Endodermal cell (in vitro differentiated cells): ENCODE data around the gene ATP7A. TPM values are rescaled to one million over a fixed set of nuclear protein-coding genes. Genes with fewer than 3 reads are reported as not detected.

Experiments
- DNase-seq: peaks from one replicate; pipeline ENCODE4 v3.0.0-alpha.2; 2017
- H3K27ac ChIP-seq: 2 replicates; pipeline ENCODE4 v1.5.1; 2013; ENCODE audit warnings: mild to moderate bottlenecking, low read depth, low read length, moderate library complexity
- H3K27me3 ChIP-seq: 2 replicates; pipeline ENCODE4 v1.6.1; 2013; ENCODE audit warnings: mild to moderate bottlenecking, low read length, moderate library complexity; ENCODE audit not compliant: insufficient read depth, control insufficient read depth, poor library complexity, severe bottlenecking
- H3K36me3 ChIP-seq: 2 replicates; pipeline ENCODE4 v1.7.0; 2013; ENCODE audit warnings: mild to moderate bottlenecking, low read length, moderate library complexity; ENCODE audit not compliant: control insufficient read depth, insufficient read depth
- H3K4me1 ChIP-seq: one replicate; pipeline ENCODE4 v1.7.0; 2013; ENCODE audit warnings: low read length; ENCODE audit not compliant: control insufficient read depth, insufficient read depth
- H3K4me3 ChIP-seq: 2 replicates; pipeline ENCODE4 v1.5.1; 2013; ENCODE audit warnings: mild to moderate bottlenecking, low read length, moderate library complexity
- H3K9ac ChIP-seq: 2 replicates; pipeline ENCODE4 v1.6.1; 2013; ENCODE audit warnings: mild to moderate bottlenecking, low read length, moderate library complexity; ENCODE audit not compliant: poor library complexity, severe bottlenecking; ENCODE audit errors: extremely low read depth
- H3K9me3 ChIP-seq: 2 replicates; pipeline ENCODE4 v1.6.1; 2013; ENCODE audit warnings: mild to moderate bottlenecking, low read length, moderate library complexity; ENCODE audit not compliant: control insufficient read depth
- H3K27ac Mint-ChIP-seq: 2 replicates; pipeline ENCODE4 v1.8.0; 2020; ENCODE audit warnings: mixed read lengths
- H3K27me3 Mint-ChIP-seq: 2 replicates; pipeline ENCODE4 v1.8.0; 2021; ENCODE audit warnings: mild to moderate bottlenecking, mixed read lengths; ENCODE audit not compliant: insufficient read depth
- H3K36me3 Mint-ChIP-seq: 2 replicates; pipeline ENCODE4 v1.8.0; 2020; ENCODE audit warnings: low read depth, mixed read lengths
- H3K4me1 Mint-ChIP-seq: 2 replicates; pipeline ENCODE4 v1.8.0; 2020; ENCODE audit warnings: mixed read lengths
- H3K4me3 Mint-ChIP-seq: 2 replicates; pipeline ENCODE4 v1.8.0; 2020; ENCODE audit warnings: mild to moderate bottlenecking, moderate library complexity, mixed read lengths
- H3K9me3 Mint-ChIP-seq: 2 replicates; pipeline ENCODE4 v1.8.0; 2020; ENCODE audit warnings: mild to moderate bottlenecking, mixed read lengths
- WGBS, 2 experiments: methylation state at CpG; one replicate each; pipeline versions ENCODE4 v1.1.5 to v1.1.7; 2013; ENCODE audit warnings: missing lambda C conversion rate in 2 of 2, mixed read lengths in 1 of 2; ENCODE audit not compliant: insufficient coverage in 1 of 2, insufficient read length in 1 of 2; 5-methylcytosine and 5-hydroxymethylcytosine counted together
- total RNA-seq, 2 donors: library from RNA; stranded (reverse); fragmentation: NEBNext Ultra II Directional in 1 of 2; extraction: Animal tissue kit (Norgen Biotek cat#: 25700) in 1 of 2; gene quantifications; 2 replicates in 1 of 2; 3 replicates in 1 of 2; pipeline ENCODE4 v1.2.1, GENCODE V29; 2021
- TF ChIP-seq, protein P1 (sequence below): fragments of 200-600 bp; sonication (generic); conservative IDR thresholded peaks from 2 replicates; pipeline ENCODE4 v1.5.0; 2021; ENCODE audit warnings: antibody characterized with exemption, mild to moderate bottlenecking

The ATP7A gene
- total RNA-seq, 2 donors from 2014 or later = 4.4 to 5.8 TPM

DNA sequence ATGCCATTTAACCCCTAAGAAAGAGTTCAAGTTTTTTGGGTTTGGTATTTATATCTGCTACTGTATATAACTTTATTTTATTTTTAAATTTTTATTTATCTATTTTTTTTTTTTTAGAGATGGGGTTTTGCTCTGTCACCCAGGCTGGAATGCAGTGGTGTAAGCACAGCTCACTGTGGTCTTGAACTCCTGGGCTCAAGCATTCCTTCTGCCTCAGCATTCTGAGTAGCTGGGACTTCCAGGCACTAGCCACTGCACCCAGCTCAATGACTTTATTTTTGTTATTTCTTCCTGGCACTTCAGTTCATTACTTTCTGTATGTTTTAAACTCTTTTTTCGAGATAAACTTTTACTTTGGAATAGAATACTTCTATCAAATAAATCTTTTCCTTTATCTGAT, 101.4 kb downstream of the ATP7A start:
- H3K9me3 Mint-ChIP-seq = peaks cover 39% of the 10 kb centered on the region
- Histone ChIP-seq H3K4me1 (no peaks in the 10 kb centered on the region), H3K4me3 (no peak overlapping the region), H3K36me3 (no peaks in the 10 kb centered on the region), H3K27ac (no peak overlapping the region), H3K9ac (no peak overlapping the region), H3K9me3 (no peaks in the 10 kb centered on the region), H3K27me3 (no peaks in the 10 kb centered on the region)
- no peak overlapping the region for H3K4me3 Mint-ChIP-seq
- 100% methylated on average over 1 of the region's 1 CpG; no CpG with 5 or more reads in 1 of the 2 experiments for WGBS, 2 experiments
- H3K27ac Mint-ChIP-seq = no peak overlapping the region
- H3K27me3 Mint-ChIP-seq = no peaks in the 10 kb centered on the region
- DNase-seq = no peak
- no peaks in the 10 kb centered on the region for H3K4me1 Mint-ChIP-seq
- TF ChIP-seq, protein P1, sequence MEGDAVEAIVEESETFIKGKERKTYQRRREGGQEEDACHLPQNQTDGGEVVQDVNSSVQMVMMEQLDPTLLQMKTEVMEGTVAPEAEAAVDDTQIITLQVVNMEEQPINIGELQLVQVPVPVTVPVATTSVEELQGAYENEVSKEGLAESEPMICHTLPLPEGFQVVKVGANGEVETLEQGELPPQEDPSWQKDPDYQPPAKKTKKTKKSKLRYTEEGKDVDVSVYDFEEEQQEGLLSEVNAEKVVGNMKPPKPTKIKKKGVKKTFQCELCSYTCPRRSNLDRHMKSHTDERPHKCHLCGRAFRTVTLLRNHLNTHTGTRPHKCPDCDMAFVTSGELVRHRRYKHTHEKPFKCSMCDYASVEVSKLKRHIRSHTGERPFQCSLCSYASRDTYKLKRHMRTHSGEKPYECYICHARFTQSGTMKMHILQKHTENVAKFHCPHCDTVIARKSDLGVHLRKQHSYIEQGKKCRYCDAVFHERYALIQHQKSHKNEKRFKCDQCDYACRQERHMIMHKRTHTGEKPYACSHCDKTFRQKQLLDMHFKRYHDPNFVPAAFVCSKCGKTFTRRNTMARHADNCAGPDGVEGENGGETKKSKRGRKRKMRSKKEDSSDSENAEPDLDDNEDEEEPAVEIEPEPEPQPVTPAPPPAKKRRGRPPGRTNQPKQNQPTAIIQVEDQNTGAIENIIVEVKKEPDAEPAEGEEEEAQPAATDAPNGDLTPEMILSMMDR = no peak
- peaks cover 7% of the 10 kb centered on the region for H3K36me3 Mint-ChIP-seq

- H3K27me3 ChIP-seq = no peaks in the 10 kb centered on the region
- H3K36me3 Mint-ChIP-seq = peaks cover 7% of the 10 kb centered on the region
- H3K9me3 Mint-ChIP-seq = peaks cover 50% of the 10 kb centered on the region
- no peaks in the 10 kb centered on the region for H3K36me3 ChIP-seq
- TF ChIP-seq, protein P1 = no peak
- no peak overlapping the region for H3K27ac ChIP-seq
- no peaks in the 10 kb centered on the region for H3K9me3 ChIP-seq
- H3K9ac ChIP-seq = no peak overlapping the region
- H3K4me1 ChIP-seq = no peaks in the 10 kb centered on the region
- H3K4me1 Mint-ChIP-seq = peaks cover 5% of the 10 kb centered on the region
- 90 to 93% methylated on average over 3 to 11 of the region's 12 CpGs for WGBS, 2 experiments
- DNase-seq = no peak
- no peak overlapping the region for H3K4me3 ChIP-seq
- H3K4me3 Mint-ChIP-seq = no peak overlapping the region
- no peak overlapping the region for H3K27ac Mint-ChIP-seq
- H3K27me3 Mint-ChIP-seq = no peaks in the 10 kb centered on the region
Measured at GRCh38 chrX:78019586-78020483, 109.3 kb downstream of the ATP7A start.

DNA sequence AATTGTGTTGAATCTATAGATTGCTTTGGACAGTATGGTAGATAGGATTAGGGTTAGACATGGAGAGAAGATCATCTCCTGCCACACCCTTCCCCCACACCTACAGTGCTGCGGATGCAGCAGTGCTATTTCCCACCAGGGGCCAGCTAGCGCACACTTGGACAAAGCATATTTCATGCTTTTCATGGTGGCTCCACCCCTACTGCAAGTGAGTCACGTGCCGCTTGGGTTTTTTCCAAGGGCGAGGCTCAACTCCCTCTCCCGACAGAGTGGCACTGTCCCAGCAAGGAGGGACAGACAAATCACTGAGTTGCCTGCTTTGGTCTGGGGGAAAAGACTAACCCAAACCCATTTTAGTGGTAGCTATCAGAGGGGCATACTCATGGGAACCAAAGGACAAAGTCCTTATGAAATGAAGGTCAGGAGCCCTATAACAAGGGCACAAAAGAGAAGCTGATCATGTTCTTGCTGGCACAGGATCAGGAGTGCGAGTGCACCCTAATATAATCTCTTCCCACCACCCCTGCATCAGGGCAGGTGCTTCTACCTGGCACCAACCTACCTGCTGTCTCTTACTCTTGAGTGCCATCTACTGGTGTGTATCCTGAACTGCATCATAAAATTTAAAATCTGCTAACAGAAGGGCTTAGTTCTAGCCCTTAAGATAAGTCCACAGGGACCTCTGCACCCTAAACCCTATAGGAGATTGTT, 114.0 kb downstream of the ATP7A start:
- peak; percentile 53 for DNase-seq
- Histone ChIP-seq H3K27me3 (no peaks in the 10 kb centered on the region), H3K9ac (no peak overlapping the region), H3K36me3 (no peaks in the 10 kb centered on the region), H3K4me1 (no peaks in the 10 kb centered on the region), H3K9me3 (no peaks in the 10 kb centered on the region), H3K4me3 (no peak overlapping the region), H3K27ac (no peak overlapping the region)
- Mint-ChIP-seq H3K4me1 (no peaks in the 10 kb centered on the region), H3K36me3 (no peaks in the 10 kb centered on the region), H3K27me3 (no peaks in the 10 kb centered on the region), H3K4me3 (no peak overlapping the region), H3K9me3 (peaks cover 50% of the 10 kb centered on the region), H3K27ac (no peak overlapping the region)
- 59 to 100% methylated on average over 1 to 7 of the region's 7 CpGs for WGBS, 2 experiments
- TF ChIP-seq, protein P1 = peak; percentile 80
